Mesenchymal stem cell (in vitro differentiated cells and primary cell): Measurements from ENCODE around the gene UBC.
"Not testable (repeated sequence)": the region's sequence is repeated elsewhere in the genome, so short reads cannot be mapped to it uniquely, and the experiment has no call there.

Experiments
- DNase-seq: peaks from one replicate; pipeline ENCODE4 v3.0.0-alpha.2; 2013
- H2AFZ ChIP-seq: one replicate; pipeline ENCODE4 v1.6.1; 2013; ENCODE audit warnings: low read depth, mild to moderate bottlenecking, control low read depth, inconsistent platforms, low read length, moderate library complexity
- H2AK5ac ChIP-seq: 2 replicates; pipeline ENCODE4 v1.6.1; 2013; ENCODE audit warnings: low read length, moderate library complexity, mild to moderate bottlenecking, inconsistent platforms; ENCODE audit not compliant: severe bottlenecking
- H2BK120ac ChIP-seq: one replicate; pipeline ENCODE4 v1.6.1; 2013; ENCODE audit warnings: low read depth, mild to moderate bottlenecking, inconsistent platforms, low read length, moderate library complexity
- H2BK12ac ChIP-seq, 2 experiments: one replicate each; pipeline ENCODE4 v1.6.1; 2013; ENCODE audit warnings: inconsistent platforms in 2 of 2, low read length in 2 of 2, mild to moderate bottlenecking in 2 of 2, moderate library complexity in 2 of 2, control low read depth in 1 of 2
- H2BK15ac ChIP-seq: one replicate; pipeline ENCODE4 v1.6.1; 2013; ENCODE audit warnings: mild to moderate bottlenecking, low read depth, inconsistent platforms; ENCODE audit not compliant: poor library complexity, severe bottlenecking
- H2BK5ac ChIP-seq: 2 replicates; pipeline ENCODE4 v1.6.1; 2013; ENCODE audit warnings: low read depth, mild to moderate bottlenecking, low read length, control low read depth, inconsistent platforms; ENCODE audit not compliant: poor library complexity, severe bottlenecking
- H3K14ac ChIP-seq, 2 experiments: one replicate each; pipeline ENCODE4 v1.6.1; 2013; ENCODE audit warnings: inconsistent platforms in 2 of 2, low read length in 2 of 2, control low read depth in 1 of 2, mild to moderate bottlenecking in 1 of 2, moderate library complexity in 1 of 2
- H3K18ac ChIP-seq, 2 experiments: one replicate each; pipeline ENCODE4 v1.6.1; 2013; ENCODE audit warnings: inconsistent platforms in 2 of 2, low read length in 2 of 2, control low read depth in 1 of 2, low read depth in 1 of 2, mild to moderate bottlenecking in 1 of 2
- H3K23ac ChIP-seq, 2 experiments: one replicate each; pipeline ENCODE4 v1.6.1; 2013; ENCODE audit warnings: inconsistent platforms in 2 of 2, low read length in 2 of 2, mild to moderate bottlenecking in 2 of 2, moderate library complexity in 2 of 2, control low read depth in 1 of 2
- H3K27ac ChIP-seq: 2 replicates; pipeline ENCODE4 v1.5.1; 2013; ENCODE audit warnings: mild to moderate bottlenecking, moderate library complexity, low read length, control low read depth, inconsistent platforms; ENCODE audit not compliant: poor library complexity, severe bottlenecking
- H3K27me3 ChIP-seq, 2 experiments: 2 replicates each; pipeline versions ENCODE4 v1.6.1 to v1.7.0; 2013; ENCODE audit warnings: low read length in 2 of 2, mild to moderate bottlenecking in 2 of 2, moderate library complexity in 2 of 2, control low read depth in 1 of 2, inconsistent platforms in 1 of 2; ENCODE audit not compliant: control insufficient read depth in 1 of 2, insufficient read depth in 1 of 2
- H3K36me3 ChIP-seq, 2 experiments: 2 replicates each; pipeline versions ENCODE4 v1.6.1 to v1.7.0; 2013; ENCODE audit warnings: low read length in 2 of 2, control low read depth in 1 of 2, inconsistent platforms in 1 of 2, low read depth in 1 of 2, mild to moderate bottlenecking in 1 of 2; ENCODE audit not compliant: insufficient read depth in 2 of 2, control insufficient read depth in 1 of 2
- H3K4ac ChIP-seq, 2 experiments: one replicate each; pipeline ENCODE4 v1.6.1; 2013; ENCODE audit warnings: inconsistent platforms in 2 of 2, low read length in 2 of 2, mild to moderate bottlenecking in 2 of 2, moderate library complexity in 2 of 2, control low read depth in 1 of 2, low read depth in 1 of 2
- H3K4me1 ChIP-seq: 2 replicates; pipeline ENCODE4 v1.6.1; 2013; ENCODE audit warnings: low read depth, low read length, control low read depth; ENCODE audit not compliant: control insufficient read depth, insufficient read depth
- H3K4me2 ChIP-seq: 2 replicates; pipeline ENCODE4 v1.6.1; 2013; ENCODE audit warnings: low read length, mild to moderate bottlenecking, inconsistent platforms; ENCODE audit not compliant: poor library complexity, severe bottlenecking
- H3K4me3 ChIP-seq, 2 experiments: 2 replicates each; pipeline versions ENCODE4 v1.5.1 to v1.7.0; 2013; ENCODE audit warnings: low read length in 2 of 2, mild to moderate bottlenecking in 2 of 2, control low read depth in 1 of 2, low read depth in 1 of 2; ENCODE audit not compliant: insufficient read depth in 1 of 2
- H3K79me1 ChIP-seq: replicated peaks from 2 replicates; pipeline ENCODE4 v1.6.1; 2013; ENCODE audit warnings: mild to moderate bottlenecking, control low read depth, low read length, inconsistent platforms; ENCODE audit not compliant: poor library complexity, severe bottlenecking
- H3K9ac ChIP-seq: 2 replicates; pipeline ENCODE4 v1.7.0; 2013; ENCODE audit warnings: mild to moderate bottlenecking, low read length, moderate library complexity
- H3K9me3 ChIP-seq: 2 replicates; pipeline ENCODE4 v1.7.0; 2013; ENCODE audit warnings: mild to moderate bottlenecking, low read length; ENCODE audit not compliant: control insufficient read depth
- H4K8ac ChIP-seq: one replicate; pipeline ENCODE4 v1.6.1; 2013; ENCODE audit warnings: inconsistent platforms, mild to moderate bottlenecking, low read length, moderate library complexity
- H4K91ac ChIP-seq: one replicate; pipeline ENCODE4 v1.6.1; 2013; ENCODE audit warnings: mild to moderate bottlenecking, low read length, inconsistent platforms
- WGBS: methylation state at CpG from one replicate; pipeline ENCODE4 v1.1.7; 2013; ENCODE audit warnings: mixed read lengths; 5-methylcytosine and 5-hydroxymethylcytosine counted together

UBC gene

GRCh38 chr12:124928095-124928911 lies 13.9 kb upstream of the UBC start:
- Histone ChIP-seq H3K27ac (peak overlapping the region; percentile 22), H2AK5ac (no peak overlapping the region), H2BK12ac (no peak overlapping the region), H3K79me1 (no peaks in the 10 kb centered on the region), H3K4me3 (peak overlapping the region; percentile 0 to 94), H3K27me3 (no peaks in the 10 kb centered on the region), H3K9ac (peak overlapping the region; percentile 97), H2BK15ac (no peak overlapping the region), H3K4ac (no peak overlapping the region), H3K18ac (no peak overlapping the region), H3K4me2 (peak overlapping the region; percentile 13), H4K8ac (no peak overlapping the region), H3K36me3 (no peaks in the 10 kb centered on the region), H3K4me1 (peaks cover 11% of the 10 kb centered on the region), H3K14ac (no peak overlapping the region), H2BK5ac (no peak overlapping the region), H2AFZ (no peak overlapping the region), H4K91ac (no peak overlapping the region), H2BK120ac (no peak overlapping the region), H3K23ac (no peak overlapping the region), H3K9me3 (no peaks in the 10 kb centered on the region)
- 90% methylated on average over 34 of the region's 36 CpGs for WGBS
- DNase-seq, result no peak

- Histone ChIP-seq H3K27ac (peak overlapping the region; percentile 95), H3K9ac (peak overlapping the region; percentile 97)
- under 1% methylated on average over 43 of the region's 45 CpGs for WGBS
Observed at GRCh38 chr12:124927201-124928094, 13.0 kb upstream of the UBC start.

GRCh38 chr12:124925782-124926181 lies 11.3 kb upstream of the UBC start:
- H2AK5ac ChIP-seq, result peak overlapping the region; percentile 70
- WGBS, result 98% methylated on average over 7 of the region's 7 CpGs
- not testable (repeated sequence) for H2BK5ac ChIP-seq, H2BK12ac ChIP-seq, H3K36me3 ChIP-seq, H3K9me3 ChIP-seq, H4K91ac ChIP-seq, H3K27ac ChIP-seq, H2BK120ac ChIP-seq, DNase-seq, H3K14ac ChIP-seq, H3K18ac ChIP-seq, H3K4me3 ChIP-seq, H2AFZ ChIP-seq, H2BK15ac ChIP-seq, H3K4me2 ChIP-seq, H3K23ac ChIP-seq, H3K9ac ChIP-seq, H3K79me1 ChIP-seq, H4K8ac ChIP-seq, H3K27me3 ChIP-seq, H3K4ac ChIP-seq
- H3K4me1 ChIP-seq, result peaks cover 16% of the 10 kb centered on the region

More at GRCh38 chr12:124927201-124928094, 13.0 kb upstream of the UBC start:
- Histone ChIP-seq H2AK5ac (peak overlapping the region; percentile 67), H3K27me3 (no peaks in the 10 kb centered on the region), H3K4me3 (peak overlapping the region; percentile 48 to 94), H3K4ac (no peak overlapping the region), H3K79me1 (no peaks in the 10 kb centered on the region), H3K14ac (no peak overlapping the region), H2BK120ac (no peak overlapping the region), H3K18ac (peak overlapping the region in 1 of 2 experiments; percentile 98), H3K23ac (no peak overlapping the region), H2BK15ac (no peak overlapping the region), H2AFZ (no peak overlapping the region), H2BK12ac (no peak overlapping the region), H2BK5ac (peak overlapping the region; percentile 79), H4K91ac (no peak overlapping the region), H3K4me1 (peaks cover 11% of the 10 kb centered on the region), H3K4me2 (peak overlapping the region; percentile 55), H4K8ac (peak overlapping the region; percentile 62), H3K36me3 (no peaks in the 10 kb centered on the region), H3K9me3 (no peaks in the 10 kb centered on the region)
- peak; percentile 92 for DNase-seq

GRCh38 chr12:124925117-124925516 lies 10.7 kb upstream of the UBC start:
- WGBS, result 95% methylated on average over 9 of the region's 10 CpGs
- Histone ChIP-seq H3K4ac (peak overlapping the region in 1 of 2 experiments; percentile 15), H3K4me2 (no peak overlapping the region), H4K91ac (peak overlapping the region; percentile 4), H3K4me1 (peaks cover 16% of the 10 kb centered on the region), H3K14ac (no peak overlapping the region), H2BK15ac (no peak overlapping the region), H2BK5ac (no peak overlapping the region), H2AK5ac (peak overlapping the region; percentile 86), H2BK12ac (peak overlapping the region in 1 of 2 experiments; percentile 29), H3K18ac (no peak overlapping the region), H2BK120ac (no peak overlapping the region), H3K79me1 (no peaks in the 10 kb centered on the region), H3K4me3 (no peak overlapping the region), H3K9ac (no peak overlapping the region), H3K36me3 (no peaks in the 10 kb centered on the region), H2AFZ (no peak overlapping the region), H3K27ac (no peak overlapping the region), H3K27me3 (no peaks in the 10 kb centered on the region), H3K9me3 (no peaks in the 10 kb centered on the region), H4K8ac (no peak overlapping the region), H3K23ac (no peak overlapping the region)
- DNase-seq, result no peak
